A673 (cell line): Measurements from ENCODE around the gene CRLF1. TPM values are rescaled to one million over a fixed set of nuclear protein-coding genes. Genes with fewer than 3 reads are reported as not detected.

Experiments used
- BruUV-seq: library from RNA; stranded (reverse); fragments of 400-500 nt; replicated peaks from 2 replicates; lab custom pipeline; 2021; lab: Mats Ljungman, UMichigan
- CTCF ChIA-PET: fragments of 300-600 bp; sonication (Branson Sonifier 250); formaldehyde crosslinking; loops from one replicate; lab custom pipeline; 2022; ENCODE audit warnings: antibody characterized with exemption; lab: Charles Lee
- POLR2A ChIA-PET: fragments of 300-600 bp; sonication (Branson Sonifier 250); formaldehyde crosslinking; loops from one replicate; lab custom pipeline; 2022; ENCODE audit warnings: antibody characterized with exemption; ENCODE audit not compliant: low non-redundant PET; lab: Charles Lee
- DNase-seq: peaks from one replicate; pipeline ENCODE4 v3.0.0-alpha.2; 2015; ENCODE audit warnings: low spot score
- H3K27ac ChIP-seq: fragments of 200-600 bp; sonication (generic); 2 replicates; pipeline ENCODE4 v1.5.1; 2016; ENCODE audit warnings: mixed run types, low read depth, mild to moderate bottlenecking, mixed read lengths, antibody characterized with exemption, low read length; ENCODE audit not compliant: poor library complexity, severe bottlenecking
- H3K27me3 ChIP-seq: fragments of 200-600 bp; sonication (generic); replicated peaks from 2 replicates; pipeline ENCODE4 v1.6.1; 2017; ENCODE audit warnings: mixed run types, low read depth, mild to moderate bottlenecking, mixed read lengths, antibody characterized with exemption, low read length; ENCODE audit not compliant: insufficient read depth, poor library complexity
- H3K36me3 ChIP-seq: fragments of 200-600 bp; sonication (generic); 2 replicates; pipeline ENCODE4 v1.6.1; 2016; ENCODE audit warnings: mixed run types, mild to moderate bottlenecking, mixed read lengths, antibody characterized with exemption, low read length; ENCODE audit not compliant: insufficient read depth, poor library complexity, severe bottlenecking
- H3K4me1 ChIP-seq: fragments of 200-600 bp; sonication (generic); 2 replicates; pipeline ENCODE4 v1.6.1; 2017; ENCODE audit warnings: mixed run types, mild to moderate bottlenecking, mixed read lengths, antibody characterized with exemption, low read length; ENCODE audit not compliant: insufficient read depth, poor library complexity, severe bottlenecking
- H3K4me3 ChIP-seq: fragments of 200-600 bp; sonication (generic); 2 replicates; pipeline ENCODE4 v1.5.1; 2016; ENCODE audit warnings: low read depth, mixed run types, mild to moderate bottlenecking, mixed read lengths, low read length; ENCODE audit not compliant: poor library complexity, severe bottlenecking
- H3K9me3 ChIP-seq: fragments of 200-600 bp; sonication (generic); 2 replicates; pipeline ENCODE4 v1.6.1; 2016; ENCODE audit warnings: mixed run types, low read depth, mild to moderate bottlenecking, mixed read lengths, antibody characterized with exemption, low read length; ENCODE audit not compliant: poor library complexity, severe bottlenecking
- EZH2 ChIP-seq: fragments of 200-600 bp; sonication (generic); IDR thresholded peaks from 2 replicates; pipeline ENCODE4 v1.6.1; 2017; ENCODE audit warnings: borderline replicate concordance, low read depth, mild to moderate bottlenecking, mixed read lengths, antibody characterized with exemption, low read length; ENCODE audit not compliant: poor library complexity, severe bottlenecking
- intact Hi-C: fragments of 100-400 bp; cut with micrococcal nuclease; formaldehyde crosslinking; loops from one replicate; pipeline ENCODE4 v1.10.0; 2022; ENCODE audit not compliant: unreplicated experiment
- total RNA-seq: library from RNA; stranded (reverse); gene quantifications from 2 replicates; pipeline ENCODE4 v1.2.3, GENCODE V29; 2021
- TF ChIP-seq, protein P1 (sequence below): fragments of 300-800, 200-600 bp; sonication (generic); conservative IDR thresholded peaks from 2 replicates; pipeline ENCODE4 v1.5.1; 2017; ENCODE audit warnings: low read depth, mild to moderate bottlenecking, antibody characterized with exemption, low read length, moderate library complexity, mixed read lengths

The CRLF1 gene
- total RNA-seq, 1 experiment from 2014 or later: 192 TPM

- H3K4me1 ChIP-seq: peaks cover 3% of the 10 kb centered on the region
- intact Hi-C loops: no loop called here
- BruUV-seq: no TSS peak
- peaks cover 45% of the 10 kb centered on the region for H3K36me3 ChIP-seq
- H3K9me3 ChIP-seq: no peaks in the 10 kb centered on the region
- no peaks in the 10 kb centered on the region for H3K27me3 ChIP-seq
- no peak overlapping the region for H3K27ac ChIP-seq
- H3K4me3 ChIP-seq: no peak overlapping the region
- TF ChIP-seq, protein P1, sequence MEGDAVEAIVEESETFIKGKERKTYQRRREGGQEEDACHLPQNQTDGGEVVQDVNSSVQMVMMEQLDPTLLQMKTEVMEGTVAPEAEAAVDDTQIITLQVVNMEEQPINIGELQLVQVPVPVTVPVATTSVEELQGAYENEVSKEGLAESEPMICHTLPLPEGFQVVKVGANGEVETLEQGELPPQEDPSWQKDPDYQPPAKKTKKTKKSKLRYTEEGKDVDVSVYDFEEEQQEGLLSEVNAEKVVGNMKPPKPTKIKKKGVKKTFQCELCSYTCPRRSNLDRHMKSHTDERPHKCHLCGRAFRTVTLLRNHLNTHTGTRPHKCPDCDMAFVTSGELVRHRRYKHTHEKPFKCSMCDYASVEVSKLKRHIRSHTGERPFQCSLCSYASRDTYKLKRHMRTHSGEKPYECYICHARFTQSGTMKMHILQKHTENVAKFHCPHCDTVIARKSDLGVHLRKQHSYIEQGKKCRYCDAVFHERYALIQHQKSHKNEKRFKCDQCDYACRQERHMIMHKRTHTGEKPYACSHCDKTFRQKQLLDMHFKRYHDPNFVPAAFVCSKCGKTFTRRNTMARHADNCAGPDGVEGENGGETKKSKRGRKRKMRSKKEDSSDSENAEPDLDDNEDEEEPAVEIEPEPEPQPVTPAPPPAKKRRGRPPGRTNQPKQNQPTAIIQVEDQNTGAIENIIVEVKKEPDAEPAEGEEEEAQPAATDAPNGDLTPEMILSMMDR: no peak
- ChIA-PET CTCF (no interaction called here), POLR2A (no interaction called here)
- DNase-seq: no peak
Measured at GRCh38 chr19:18562086-18562485, 44.5 kb downstream of the CRLF1 start.

DNA sequence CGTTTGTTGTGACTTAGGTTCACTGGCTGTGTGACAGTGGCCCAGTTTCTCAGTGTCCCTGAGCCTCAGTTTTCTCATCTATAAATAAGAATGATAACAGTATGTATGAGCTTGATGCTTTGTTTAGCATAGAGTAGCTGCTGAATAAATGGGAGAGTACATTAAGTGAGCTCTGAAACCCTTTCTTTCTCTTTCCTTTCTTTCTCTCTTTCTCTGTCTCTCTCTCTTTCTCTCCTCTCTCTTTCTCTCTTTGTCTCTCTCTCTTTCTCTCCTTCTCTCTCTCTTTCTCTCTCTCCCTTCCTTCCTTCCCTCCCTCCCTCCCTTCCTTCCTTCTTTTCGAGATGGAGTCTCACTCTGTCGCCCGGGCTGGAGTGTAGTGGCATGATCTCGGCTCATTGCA, 46.9 kb downstream of the CRLF1 start:
- Histone ChIP-seq H3K27me3 (no peaks in the 10 kb centered on the region), H3K36me3 (peaks cover 27% of the 10 kb centered on the region), H3K27ac (peak overlapping the region; percentile 32), H3K9me3 (no peaks in the 10 kb centered on the region), H3K4me3 (no peak overlapping the region), H3K4me1 (peaks cover 4% of the 10 kb centered on the region)
- no TSS peak for BruUV-seq
- intact Hi-C loops: no loop called here
- no peak for TF ChIP-seq EZH2
- TF ChIP-seq, protein P1: no peak
- no peak for DNase-seq
- CTCF ChIA-PET: no interaction called here
- POLR2A ChIA-PET: interaction anchor here (0.6 kb wide), 1 partner anchor 26 kb away, joined by 10 read pairs; no protein-coding TSS in a partner anchor

- BruUV-seq: no TSS peak
- Histone ChIP-seq H3K4me3 (peak overlapping the region; percentile 87), H3K27me3 (no peaks in the 10 kb centered on the region), H3K27ac (peak overlapping the region; percentile 85), H3K36me3 (peaks cover 18% of the 10 kb centered on the region), H3K4me1 (peaks cover 4% of the 10 kb centered on the region), H3K9me3 (no peaks in the 10 kb centered on the region)
- POLR2A ChIA-PET: no interaction called here
- TF ChIP-seq, protein P1: no peak
- no peak for TF ChIP-seq EZH2
- DNase-seq: no peak
- CTCF ChIA-PET: interaction anchor here (0.6 to 0.8 kb wide), 3 partner anchors 16 to 110 kb away, joined by 3 to 10 read pairs (median 6); partner anchors contain the start of gene ELL
- intact Hi-C loops: no loop called here
Measured at GRCh38 chr19:18558604-18559003, 48.0 kb downstream of the CRLF1 start.
